Activated T-cell treated with anti-CD3 and anti-CD28 coated beads, Interleukin-2, amount 50 U/mL, for 72 hours (primary cell): ENCODE results near the gene CUEDC1. TPM values are rescaled to one million over a fixed set of nuclear protein-coding genes. Genes with fewer than 3 reads are reported as not detected.
"Not testable (repeated sequence)": the region's sequence is repeated elsewhere in the genome, so short reads cannot be mapped to it uniquely, and the experiment has no call there.

Source experiments
- ATAC-seq, 2 donors: fragments of 150-1000 bp; cut with Tn5 transposase; replicated peaks in 1 of 2; 2 replicates each; pipeline ENCODE4 v1.10.0; 2021; ENCODE audit warnings: moderate library complexity in 2 of 2, mild to moderate bottlenecking in 1 of 2
- DNase-seq, 2 donors: peaks; one replicate each; pipeline ENCODE4 v3.0.0; 2021 to 2022; ENCODE audit warnings: mixed read lengths in 1 of 2
- H3K27ac Mint-ChIP-seq: one replicate; pipeline ENCODE4 v1.8.0; 2022; ENCODE audit warnings: mild to moderate bottlenecking, moderate library complexity, mixed read lengths
- H3K27me3 Mint-ChIP-seq: one replicate; pipeline ENCODE4 v1.8.0; 2022; ENCODE audit warnings: low read depth, mixed read lengths
- H3K36me3 Mint-ChIP-seq, 2 donors: one replicate each; pipeline ENCODE4 v1.8.0; 2022; ENCODE audit warnings: mixed read lengths in 2 of 2, mild to moderate bottlenecking in 1 of 2; ENCODE audit not compliant: insufficient read depth in 2 of 2
- H3K4me1 Mint-ChIP-seq: one replicate; pipeline ENCODE4 v1.8.0; 2022; ENCODE audit warnings: low read depth, mixed read lengths
- H3K4me3 Mint-ChIP-seq, 2 donors: one replicate each; pipeline ENCODE4 v1.8.0; 2022; ENCODE audit warnings: mild to moderate bottlenecking in 2 of 2, mixed read lengths in 2 of 2, moderate library complexity in 2 of 2
- H3K9me3 Mint-ChIP-seq, 2 donors: one replicate each; pipeline ENCODE4 v1.8.0; 2022; ENCODE audit warnings: mixed read lengths in 2 of 2
- total RNA-seq, 2 donors: library from RNA; stranded (reverse); gene quantifications; one replicate each; pipeline ENCODE4 v1.2.3, GENCODE V29; 2022

The CUEDC1 gene
- total RNA-seq, 2 donors from 2014 or later, result 1.1 to 1.4 TPM

GRCh38 chr17:57849163-57849873, 105.9 kb downstream of the CUEDC1 start:
- DNase-seq (no peak), ATAC-seq (no peak)
- Mint-ChIP-seq H3K27ac (peak overlapping the region; percentile 99), H3K27me3 (no peaks in the 10 kb centered on the region), H3K36me3 (peaks cover 5 to 8% of the 10 kb centered on the region in 2 donors), H3K4me3 (peak overlapping the region; percentile 95 to 99), H3K9me3 (no peaks in the 10 kb centered on the region), H3K4me1 (peaks cover 37% of the 10 kb centered on the region)

GRCh38 chr17:57846056-57846945, 108.9 kb downstream of the CUEDC1 start:
- not testable (repeated sequence) for DNase-seq, H3K9me3 Mint-ChIP-seq, H3K4me3 Mint-ChIP-seq, ATAC-seq, H3K27ac Mint-ChIP-seq, H3K36me3 Mint-ChIP-seq, H3K27me3 Mint-ChIP-seq
- peaks cover 34% of the 10 kb centered on the region for H3K4me1 Mint-ChIP-seq

GRCh38 chr17:57842280-57842679, 112.9 kb downstream of the CUEDC1 start:
- no peak for ATAC-seq
- Mint-ChIP-seq H3K27me3 (no peaks in the 10 kb centered on the region), H3K9me3 (no peaks in the 10 kb centered on the region), H3K36me3 (peaks cover 0 to 14% of the 10 kb centered on the region in 2 donors), H3K4me1 (peaks cover 4% of the 10 kb centered on the region), H3K4me3 (no peak overlapping the region), H3K27ac (peak overlapping the region; percentile 58)
- no peak for DNase-seq

- no peak for ATAC-seq
- H3K27ac Mint-ChIP-seq, result no peak overlapping the region
- no peak for DNase-seq
- H3K4me1 Mint-ChIP-seq, result peaks cover 6% of the 10 kb centered on the region
- no peaks in the 10 kb centered on the region for H3K9me3 Mint-ChIP-seq
- peaks cover 2 to 17% of the 10 kb centered on the region in 2 donors for H3K36me3 Mint-ChIP-seq
- H3K27me3 Mint-ChIP-seq, result no peaks in the 10 kb centered on the region
- no peak overlapping the region for H3K4me3 Mint-ChIP-seq
Observed at GRCh38 chr17:57839571-57839923, 115.7 kb downstream of the CUEDC1 start.

- Mint-ChIP-seq H3K36me3 (peaks cover 2 to 17% of the 10 kb centered on the region in 2 donors), H3K9me3 (no peaks in the 10 kb centered on the region), H3K4me1 (peaks cover 11% of the 10 kb centered on the region), H3K4me3 (no peak overlapping the region), H3K27me3 (no peaks in the 10 kb centered on the region), H3K27ac (no peak overlapping the region)
- ATAC-seq (no peak), DNase-seq (no peak)
Observed at GRCh38 chr17:57838857-57839570, 116.2 kb downstream of the CUEDC1 start.

- no peak overlapping the region for H3K4me3 Mint-ChIP-seq
- no peaks in the 10 kb centered on the region for H3K27me3 Mint-ChIP-seq
- H3K27ac Mint-ChIP-seq, result no peak overlapping the region
- H3K36me3 Mint-ChIP-seq, result peaks cover 2 to 17% of the 10 kb centered on the region in 2 donors
- H3K9me3 Mint-ChIP-seq, result no peaks in the 10 kb centered on the region
- peaks cover 13% of the 10 kb centered on the region for H3K4me1 Mint-ChIP-seq
- ATAC-seq (no peak), DNase-seq (no peak)
Observed at GRCh38 chr17:57838453-57838852, 116.8 kb downstream of the CUEDC1 start.

GRCh38 chr17:57835333-57835900, 119.8 kb downstream of the CUEDC1 start:
- Mint-ChIP-seq H3K27me3 (no peaks in the 10 kb centered on the region), H3K4me1 (peaks cover 10% of the 10 kb centered on the region), H3K4me3 (no peak overlapping the region), H3K27ac (no peak overlapping the region), H3K36me3 (peaks cover 2 to 10% of the 10 kb centered on the region in 2 donors), H3K9me3 (no peaks in the 10 kb centered on the region)
- ATAC-seq (no peak), DNase-seq (no peak)

GRCh38 chr17:57834146-57834741, 121.0 kb downstream of the CUEDC1 start:
- H3K27me3 Mint-ChIP-seq, result no peaks in the 10 kb centered on the region
- H3K4me1 Mint-ChIP-seq, result peaks cover 10% of the 10 kb centered on the region
- peak in 1 of 2 donors; percentile 11 for DNase-seq
- peak; percentile 26 to 39 for ATAC-seq
- no peak overlapping the region for H3K27ac Mint-ChIP-seq
- no peaks in the 10 kb centered on the region for H3K9me3 Mint-ChIP-seq
- H3K36me3 Mint-ChIP-seq, result peaks cover 2 to 10% of the 10 kb centered on the region in 2 donors
- H3K4me3 Mint-ChIP-seq, result peak overlapping the region; percentile 11 to 53

GRCh38 chr17:57833179-57833939, 121.9 kb downstream of the CUEDC1 start:
- Mint-ChIP-seq H3K27me3 (no peaks in the 10 kb centered on the region), H3K9me3 (no peaks in the 10 kb centered on the region), H3K4me1 (peaks cover 10% of the 10 kb centered on the region), H3K4me3 (no peak overlapping the region), H3K27ac (no peak overlapping the region), H3K36me3 (peaks cover 2 to 8% of the 10 kb centered on the region in 2 donors)
- ATAC-seq (peak; percentile 75 to 77), DNase-seq (peak; percentile 67 to 72)

GRCh38 chr17:57832314-57833178, 122.7 kb downstream of the CUEDC1 start:
- Mint-ChIP-seq H3K4me1 (peaks cover 10% of the 10 kb centered on the region), H3K36me3 (peaks cover 2 to 5% of the 10 kb centered on the region in 2 donors), H3K27me3 (no peaks in the 10 kb centered on the region), H3K4me3 (no peak overlapping the region), H3K9me3 (no peaks in the 10 kb centered on the region), H3K27ac (no peak overlapping the region)
- ATAC-seq (no peak), DNase-seq (no peak)

- H3K4me3 Mint-ChIP-seq, result no peak overlapping the region
- no peaks in the 10 kb centered on the region for H3K36me3 Mint-ChIP-seq
- no peak overlapping the region for H3K27ac Mint-ChIP-seq
- no peak for DNase-seq
- no peaks in the 10 kb centered on the region for H3K9me3 Mint-ChIP-seq
- ATAC-seq, result no peak
- peaks cover 10% of the 10 kb centered on the region for H3K4me1 Mint-ChIP-seq
- H3K27me3 Mint-ChIP-seq, result no peaks in the 10 kb centered on the region
Observed at GRCh38 chr17:57830880-57831279, 124.3 kb downstream of the CUEDC1 start.
